GM12878 (cell line): ENCODE measurements around the gene MYO19. TPM values are rescaled to one million over a fixed set of nuclear protein-coding genes. Genes with fewer than 3 reads are reported as not detected.
A peak's percentile ranks its signal among the peaks of the same experiment; 100 is the strongest.

Source experiments
- ATAC-seq: fragments of 200-7000 bp; cut with Tn5 transposase; 3 replicates; pipeline ENCODE4 v1.9.1; 2020; ENCODE audit warnings: mild to moderate bottlenecking, moderate library complexity
- BruUV-seq: library from RNA; stranded (reverse); fragments of 400-500 nt; replicated peaks from 2 replicates; lab custom pipeline; 2021; lab: Mats Ljungman, UMichigan
- CTCF ChIA-PET: fragments of 300-600 bp; sonication (Branson Sonifier 250); formaldehyde crosslinking; extraction: SDS; loops from one replicate; lab custom pipeline; 2021; ENCODE audit warnings: inconsistent platforms; lab: Yijun Ruan, JAX
- POLR2A ChIA-PET: fragments of 350-600 bp; formaldehyde crosslinking; extraction: SDS; loops from one replicate; lab custom pipeline; 2021; ENCODE audit warnings: inconsistent platforms; lab: Charles Lee
- RAD21 ChIA-PET: fragments of 300-600 bp; sonication (Branson Sonifier 250); formaldehyde crosslinking; loops from one replicate; lab custom pipeline; 2023; ENCODE audit warnings: antibody characterized with exemption; ENCODE audit not compliant: unreplicated experiment; lab: Charles Lee
- SMC1A ChIA-PET: fragments of 300-600 bp; sonication (Branson Sonifier 250); formaldehyde crosslinking; loops from one replicate; lab custom pipeline; 2023; ENCODE audit not compliant: unreplicated experiment, uncharacterized antibody; lab: Charles Lee
- DNase-seq: peaks from one replicate; pipeline ENCODE4 v3.0.0-alpha.2; 2011; ENCODE audit warnings: low read depth, low spot score
- FAIRE-seq: peaks from 3 replicates; lab custom pipeline; 2011; peaks lifted over from hg19 to GRCh38; lab: Jason Lieb, UNC
- H2AFZ ChIP-seq: 2 replicates; pipeline ENCODE4 v1.6.0; 2011; ENCODE audit warnings: low read depth, low read length, control low read depth; ENCODE audit not compliant: control insufficient read depth
- H3K27ac ChIP-seq: 2 replicates; pipeline ENCODE4 v1.5.1; 2011; ENCODE audit warnings: control low read depth; ENCODE audit not compliant: control insufficient read depth, insufficient read depth
- H3K27me3 ChIP-seq, 2 experiments: replicated peaks in 1 of 2; 2 replicates each; pipeline versions ENCODE4 v1.6.0 to v1.6.1; 2011; ENCODE audit warnings: low read length in 1 of 2; ENCODE audit not compliant: control insufficient read depth in 2 of 2, insufficient read depth in 2 of 2
- H3K36me3 ChIP-seq, 2 experiments: 2 replicates each; pipeline ENCODE4 v1.5.1; 2011; ENCODE audit warnings: low read length in 1 of 2; ENCODE audit not compliant: control insufficient read depth in 2 of 2, insufficient read depth in 2 of 2
- H3K4me1 ChIP-seq: 2 replicates; pipeline ENCODE4 v1.6.1; 2011; ENCODE audit warnings: mild to moderate bottlenecking, low read length, moderate library complexity, mixed read lengths; ENCODE audit not compliant: control insufficient read depth, insufficient read depth
- H3K4me2 ChIP-seq: 2 replicates; pipeline ENCODE4 v1.6.0; 2011; ENCODE audit warnings: control low read depth; ENCODE audit not compliant: control insufficient read depth, insufficient read depth
- H3K4me3 ChIP-seq: fragments of 200-600 bp; sonication (generic); 2 replicates; pipeline ENCODE4 v1.5.1; 2016
- H3K79me2 ChIP-seq: 2 replicates; pipeline ENCODE4 v1.6.0; 2011; ENCODE audit warnings: low read length; ENCODE audit not compliant: control insufficient read depth, insufficient read depth
- H3K9ac ChIP-seq: 2 replicates; pipeline ENCODE4 v1.8.0; 2011; ENCODE audit warnings: low read length, control low read depth, mixed read lengths; ENCODE audit not compliant: control insufficient read depth, insufficient read depth
- H3K9me3 ChIP-seq: replicated peaks from 3 replicates; pipeline ENCODE4 v1.5.1; 2011; ENCODE audit warnings: mild to moderate bottlenecking, low read length; ENCODE audit not compliant: control insufficient read depth, insufficient read depth
- H4K20me1 ChIP-seq: 2 replicates; pipeline ENCODE4 v1.6.0; 2011; ENCODE audit not compliant: control insufficient read depth, insufficient read depth
- BMI1 ChIP-seq: fragments of 450-650 bp; IDR thresholded peaks from 2 replicates; pipeline ENCODE4 v1.6.1; 2016; ENCODE audit warnings: mild to moderate bottlenecking, moderate library complexity, borderline replicate concordance
- CHD2 ChIP-seq: IDR thresholded peaks from 2 replicates; pipeline ENCODE4 v1.6.1; 2011; ENCODE audit warnings: low read depth, low read length, improper control_type of control experiment, borderline replicate concordance
- CHD4 ChIP-seq: fragments of 200-600 bp; sonication (generic); IDR thresholded peaks from 2 replicates; pipeline ENCODE4 v1.6.1; 2016; ENCODE audit warnings: mild to moderate bottlenecking
- FOXM1 ChIP-seq: IDR thresholded peaks from 2 replicates; pipeline ENCODE4 v1.6.1; 2012; ENCODE audit warnings: low read depth, mild to moderate bottlenecking, inconsistent platforms, low read length, moderate library complexity
- GABPA ChIP-seq: IDR thresholded peaks from 2 replicates; pipeline ENCODE4 v1.6.1; 2014; ENCODE audit warnings: antibody characterized with exemption, low read depth, mild to moderate bottlenecking, inconsistent platforms
- MTA2 ChIP-seq: fragments of 450-650 bp; IDR thresholded peaks from 2 replicates; pipeline ENCODE4 v1.6.1; 2016; ENCODE audit warnings: low read depth, mild to moderate bottlenecking, moderate library complexity
- NFXL1 ChIP-seq: fragments of 450-650 bp; IDR thresholded peaks from 2 replicates; pipeline ENCODE4 v1.6.1; 2017; ENCODE audit warnings: antibody characterized with exemption, mild to moderate bottlenecking, borderline replicate concordance
- NR2C2 ChIP-seq: IDR thresholded peaks from 2 replicates; pipeline ENCODE4 v1.6.1; 2011; ENCODE audit warnings: borderline replicate concordance, low read depth; ENCODE audit not compliant: control insufficient read depth, insufficient read length
- POLR2AphosphoS2 ChIP-seq: IDR thresholded peaks from 2 replicates; pipeline ENCODE4 v1.6.1; 2011; ENCODE audit warnings: low read depth, mild to moderate bottlenecking, low read length, improper control_type of control experiment, moderate library complexity
- SIN3A ChIP-seq: IDR thresholded peaks from 2 replicates; pipeline ENCODE4 v1.6.1; 2012; ENCODE audit warnings: low read depth, low read length, improper control_type of control experiment
- WGBS: methylation state at CpG from one replicate; pipeline ENCODE4 v1.1.6; 2016; ENCODE audit warnings: low lambda C conversion rate; ENCODE audit not compliant: insufficient replicate concordance, insufficient coverage; ENCODE audit errors: missing lambda C conversion rate; 5-methylcytosine and 5-hydroxymethylcytosine counted together
- in situ Hi-C: fragments of 300-500 bp; cut with MboI; formaldehyde crosslinking; loops from 9 replicates; pipeline ENCODE4 v1.14.3; 2018; ENCODE audit warnings: mixed read lengths
- intact Hi-C: fragments of 100-400 bp; cut with micrococcal nuclease; formaldehyde crosslinking; loops from one replicate; pipeline ENCODE4 v1.14.2; 2022; ENCODE audit not compliant: unreplicated experiment
- polyA plus RNA-seq, 11 experiments: library from polyadenylated mRNA; depleted of rRNA in 4 of 11; unstranded in 6 of 11; stranded (reverse) in 5 of 11; fragments of >200 nt; fragmentation: Nextera tagmentation in 4 of 11; fragmentation: Illumina TruSeq in 1 of 11; extraction: Ambion mirVana in 4 of 11; extraction: Trizol in 1 of 11; gene quantifications; 1 replicate in 1 of 11; 2 replicates in 10 of 11; pipeline versions ENCODE4 v1.2.1 to v1.2.3, GENCODE V29; 2011 to 2016; ENCODE audit warnings: inconsistent platforms in 2 of 11, missing spikeins in 2 of 11, low read depth in 1 of 11
- total RNA-seq, 4 experiments: library from RNA; depleted of rRNA in 3 of 4; stranded (reverse); fragments of >200 nt in 3 of 4; fragmentation: Illumina TruSeq in 1 of 4; extraction: Trizol in 1 of 4; gene quantifications; 2 replicates each; pipeline versions ENCODE4 v1.2.1 to v1.2.3, GENCODE V29; 2013 to 2021
- TF ChIP-seq, protein P1 (sequence below): fragments of 450-650 bp; IDR thresholded peaks from 2 replicates; pipeline ENCODE4 v1.6.1; 2016; ENCODE audit warnings: mild to moderate bottlenecking, moderate library complexity, borderline replicate concordance
- TF ChIP-seq, protein P2 (sequence below): fragments of 450-650 bp; IDR thresholded peaks from 2 replicates; pipeline ENCODE4 v1.6.1; 2017; ENCODE audit warnings: borderline replicate concordance

Gene MYO19
- total and polyA plus RNA-seq, 10 of the 15 experiments (the other 5 are each of a cell fraction or from before 2014, with no cell fraction given): 11.4 to 103 (median 67.1) TPM

- no TSS peak for BruUV-seq
- in situ Hi-C loops: no loop called here
- FAIRE-seq (no peak), DNase-seq (no peak), ATAC-seq (no peak)
- Histone ChIP-seq H3K9ac (no peak overlapping the region), H3K36me3 (peaks cover 11 to 22% of the 10 kb centered on the region in 2 experiments; a peak in 3 of 4 replicates), H3K4me3 (no peak overlapping the region), H3K27me3 (no peaks in the 10 kb centered on the region), H3K79me2 (no peaks in the 10 kb centered on the region), H4K20me1 (no peaks in the 10 kb centered on the region), H3K4me1 (no peaks in the 10 kb centered on the region), H3K9me3 (no peaks in the 10 kb centered on the region; the same call in 2 of the 3 replicates), H2AFZ (no peak overlapping the region), H3K27ac (peak overlapping the region; percentile 8; the same call in 1 of the 2 replicates), H3K4me2 (no peak overlapping the region)
- POLR2A ChIA-PET: interaction anchor here (0.6 to 1.0 kb wide), 2 partner anchors 10 to 686 kb away, joined by 3 read pairs; partner anchors contain the start of gene MYO19
- SMC1A ChIA-PET: no interaction called here
- RAD21 ChIA-PET: interaction anchor here (1.3 kb wide), 1 partner anchor 60 kb away, joined by 3 read pairs; no protein-coding TSS in a partner anchor
- intact Hi-C loops: no loop called here
- 66% methylated on average over 4 of the region's 4 CpGs for WGBS
- CTCF ChIA-PET: interaction anchor here (0.6 to 2.6 kb wide), 2 partner anchors 10 to 202 kb away, joined by 3 to 15 read pairs; partner anchors contain the start of genes MYO19 and PIGW
- TF ChIP-seq NR2C2 (no peak), POLR2AphosphoS2 (no peak), SIN3A (no peak), CHD4 (no peak), FOXM1 (no peak), BMI1 (no peak), GABPA (no peak), NFXL1 (no peak), CHD2 (no peak), MTA2 (no peak)
- TF ChIP-seq, protein P1, sequence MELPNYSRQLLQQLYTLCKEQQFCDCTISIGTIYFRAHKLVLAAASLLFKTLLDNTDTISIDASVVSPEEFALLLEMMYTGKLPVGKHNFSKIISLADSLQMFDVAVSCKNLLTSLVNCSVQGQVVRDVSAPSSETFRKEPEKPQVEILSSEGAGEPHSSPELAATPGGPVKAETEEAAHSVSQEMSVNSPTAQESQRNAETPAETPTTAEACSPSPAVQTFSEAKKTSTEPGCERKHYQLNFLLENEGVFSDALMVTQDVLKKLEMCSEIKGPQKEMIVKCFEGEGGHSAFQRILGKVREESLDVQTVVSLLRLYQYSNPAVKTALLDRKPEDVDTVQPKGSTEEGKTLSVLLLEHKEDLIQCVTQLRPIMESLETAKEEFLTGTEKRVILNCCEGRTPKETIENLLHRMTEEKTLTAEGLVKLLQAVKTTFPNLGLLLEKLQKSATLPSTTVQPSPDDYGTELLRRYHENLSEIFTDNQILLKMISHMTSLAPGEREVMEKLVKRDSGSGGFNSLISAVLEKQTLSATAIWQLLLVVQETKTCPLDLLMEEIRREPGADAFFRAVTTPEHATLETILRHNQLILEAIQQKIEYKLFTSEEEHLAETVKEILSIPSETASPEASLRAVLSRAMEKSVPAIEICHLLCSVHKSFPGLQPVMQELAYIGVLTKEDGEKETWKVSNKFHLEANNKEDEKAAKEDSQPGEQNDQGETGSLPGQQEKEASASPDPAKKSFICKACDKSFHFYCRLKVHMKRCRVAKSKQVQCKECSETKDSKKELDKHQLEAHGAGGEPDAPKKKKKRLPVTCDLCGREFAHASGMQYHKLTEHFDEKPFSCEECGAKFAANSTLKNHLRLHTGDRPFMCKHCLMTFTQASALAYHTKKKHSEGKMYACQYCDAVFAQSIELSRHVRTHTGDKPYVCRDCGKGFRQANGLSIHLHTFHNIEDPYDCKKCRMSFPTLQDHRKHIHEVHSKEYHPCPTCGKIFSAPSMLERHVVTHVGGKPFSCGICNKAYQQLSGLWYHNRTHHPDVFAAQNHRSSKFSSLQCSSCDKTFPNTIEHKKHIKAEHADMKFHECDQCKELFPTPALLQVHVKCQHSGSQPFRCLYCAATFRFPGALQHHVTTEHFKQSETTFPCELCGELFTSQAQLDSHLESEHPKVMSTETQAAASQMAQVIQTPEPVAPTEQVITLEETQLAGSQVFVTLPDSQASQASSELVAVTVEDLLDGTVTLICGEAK: no peak
- TF ChIP-seq, protein P2, sequence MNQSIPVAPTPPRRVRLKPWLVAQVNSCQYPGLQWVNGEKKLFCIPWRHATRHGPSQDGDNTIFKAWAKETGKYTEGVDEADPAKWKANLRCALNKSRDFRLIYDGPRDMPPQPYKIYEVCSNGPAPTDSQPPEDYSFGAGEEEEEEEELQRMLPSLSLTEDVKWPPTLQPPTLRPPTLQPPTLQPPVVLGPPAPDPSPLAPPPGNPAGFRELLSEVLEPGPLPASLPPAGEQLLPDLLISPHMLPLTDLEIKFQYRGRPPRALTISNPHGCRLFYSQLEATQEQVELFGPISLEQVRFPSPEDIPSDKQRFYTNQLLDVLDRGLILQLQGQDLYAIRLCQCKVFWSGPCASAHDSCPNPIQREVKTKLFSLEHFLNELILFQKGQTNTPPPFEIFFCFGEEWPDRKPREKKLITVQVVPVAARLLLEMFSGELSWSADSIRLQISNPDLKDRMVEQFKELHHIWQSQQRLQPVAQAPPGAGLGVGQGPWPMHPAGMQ: no peak
These were observed 10.2 kb downstream of the MYO19 start for GRCh38 chr17:36524428-36524876.
